GM12864 (cell line): ENCODE data around the gene MACROD2.

Experiments
- DNase-seq: peaks from one replicate; pipeline ENCODE4 v3.0.0-alpha.2; 2011; ENCODE audit warnings: low read depth
- H3K4me3 ChIP-seq: 2 replicates; pipeline ENCODE4 v1.5.1; 2011; ENCODE audit warnings: mild to moderate bottlenecking, low read depth, low read length, control low read depth
- TF ChIP-seq, protein P1 (sequence below): IDR thresholded peaks from 2 replicates; pipeline ENCODE4 v1.5.1; 2011; ENCODE audit warnings: low read depth, mild to moderate bottlenecking, moderate library complexity, low read length, control low read depth, inconsistent platforms; ENCODE audit errors: missing control alignments

MACROD2 gene

DNA sequence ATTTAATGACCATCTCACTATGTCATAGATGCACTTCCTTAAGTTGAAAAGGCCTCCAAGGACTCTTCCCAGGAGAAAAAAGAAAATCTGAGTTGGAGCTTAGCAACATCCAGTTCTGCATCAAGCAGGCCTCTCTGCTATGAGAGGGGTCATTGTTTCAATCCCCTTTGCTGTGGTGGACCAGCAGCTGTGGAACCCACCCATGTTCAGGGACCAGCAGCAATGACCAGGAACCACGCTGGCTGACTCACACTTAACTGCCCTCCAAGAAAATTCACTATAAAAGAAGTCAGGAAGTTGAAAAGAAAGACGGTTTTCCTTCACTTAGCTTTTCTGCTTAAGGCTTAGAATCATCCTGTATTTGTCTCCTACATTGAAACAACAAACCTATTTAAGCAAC, 1404.5 kb downstream of the MACROD2 start:
- TF ChIP-seq, protein P1, sequence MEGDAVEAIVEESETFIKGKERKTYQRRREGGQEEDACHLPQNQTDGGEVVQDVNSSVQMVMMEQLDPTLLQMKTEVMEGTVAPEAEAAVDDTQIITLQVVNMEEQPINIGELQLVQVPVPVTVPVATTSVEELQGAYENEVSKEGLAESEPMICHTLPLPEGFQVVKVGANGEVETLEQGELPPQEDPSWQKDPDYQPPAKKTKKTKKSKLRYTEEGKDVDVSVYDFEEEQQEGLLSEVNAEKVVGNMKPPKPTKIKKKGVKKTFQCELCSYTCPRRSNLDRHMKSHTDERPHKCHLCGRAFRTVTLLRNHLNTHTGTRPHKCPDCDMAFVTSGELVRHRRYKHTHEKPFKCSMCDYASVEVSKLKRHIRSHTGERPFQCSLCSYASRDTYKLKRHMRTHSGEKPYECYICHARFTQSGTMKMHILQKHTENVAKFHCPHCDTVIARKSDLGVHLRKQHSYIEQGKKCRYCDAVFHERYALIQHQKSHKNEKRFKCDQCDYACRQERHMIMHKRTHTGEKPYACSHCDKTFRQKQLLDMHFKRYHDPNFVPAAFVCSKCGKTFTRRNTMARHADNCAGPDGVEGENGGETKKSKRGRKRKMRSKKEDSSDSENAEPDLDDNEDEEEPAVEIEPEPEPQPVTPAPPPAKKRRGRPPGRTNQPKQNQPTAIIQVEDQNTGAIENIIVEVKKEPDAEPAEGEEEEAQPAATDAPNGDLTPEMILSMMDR = no peak
- H3K4me3 ChIP-seq = no peak overlapping the region
- DNase-seq = no peak

DNA sequence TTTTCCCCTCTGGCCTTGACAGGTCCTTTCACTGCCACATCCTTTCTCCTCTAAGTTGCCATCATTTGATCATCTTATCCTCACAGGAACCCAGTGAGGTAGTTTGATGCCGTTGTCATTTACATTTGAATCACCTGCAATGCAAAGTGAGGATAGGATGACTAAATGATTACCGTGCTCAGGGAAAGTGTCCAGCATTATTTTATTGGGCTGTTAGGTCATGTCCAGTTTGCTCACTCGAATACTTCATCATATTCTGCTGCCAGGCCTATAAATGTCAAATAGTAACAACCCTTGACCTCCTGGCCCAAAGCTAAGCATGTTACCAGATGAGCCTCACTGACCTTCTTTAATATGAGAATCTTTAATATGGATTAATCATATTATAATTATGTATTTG, 1410.8 kb downstream of the MACROD2 start:
- DNase-seq = no peak
- TF ChIP-seq, protein P1 = no peak
- no peak overlapping the region for H3K4me3 ChIP-seq

- DNase-seq = no peak
- TF ChIP-seq, protein P1 = no peak
- H3K4me3 ChIP-seq = no peak overlapping the region
These were observed 1416.5 kb downstream of the MACROD2 start for GRCh38 chr20:15411781-15412180.

GRCh38 chr20:15415908-15416307, 1420.6 kb downstream of the MACROD2 start:
- no peak for DNase-seq
- no peak overlapping the region for H3K4me3 ChIP-seq
- TF ChIP-seq, protein P1 = no peak

DNA sequence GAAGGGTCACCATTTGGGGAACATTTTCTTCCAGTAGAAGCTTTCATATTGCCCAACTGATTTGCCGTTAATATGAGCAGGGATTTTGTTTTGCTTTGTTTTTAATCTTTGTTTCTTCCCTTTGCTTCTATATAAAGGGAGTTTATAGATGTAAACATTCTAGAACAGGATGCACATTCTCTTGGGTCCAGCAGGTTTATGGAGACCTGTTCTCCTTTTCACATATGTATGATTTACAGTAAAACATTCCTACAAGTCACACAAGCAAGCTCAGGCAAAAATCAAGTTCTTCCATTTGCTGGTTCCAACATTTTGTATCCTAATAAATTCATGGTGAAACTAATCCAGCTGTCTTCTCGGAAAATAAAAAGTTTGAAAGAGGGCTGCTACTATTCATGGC, 1424.5 kb downstream of the MACROD2 start:
- DNase-seq = no peak
- TF ChIP-seq, protein P1 = no peak
- no peak overlapping the region for H3K4me3 ChIP-seq

DNA sequence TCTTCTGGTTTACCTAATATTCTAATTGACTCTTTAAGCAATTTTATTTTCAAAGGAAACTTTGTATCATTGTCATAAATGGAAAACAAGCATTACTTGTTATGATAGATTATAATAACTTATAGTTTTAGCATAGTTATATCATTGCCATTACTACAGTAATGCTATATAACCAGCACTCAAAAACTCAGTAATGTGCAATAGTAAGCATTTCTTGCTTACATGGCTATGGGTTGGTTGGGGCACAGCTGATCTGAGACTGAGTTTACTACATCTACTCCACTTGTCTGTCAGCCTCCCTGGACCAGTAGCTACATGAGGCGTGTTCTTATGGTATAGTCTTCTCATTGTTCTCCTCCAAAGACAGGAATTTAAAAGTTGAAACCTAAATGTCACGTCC, 1427.7 kb downstream of the MACROD2 start:
- DNase-seq = no peak
- TF ChIP-seq, protein P1 = no peak
- no peak overlapping the region for H3K4me3 ChIP-seq

DNA sequence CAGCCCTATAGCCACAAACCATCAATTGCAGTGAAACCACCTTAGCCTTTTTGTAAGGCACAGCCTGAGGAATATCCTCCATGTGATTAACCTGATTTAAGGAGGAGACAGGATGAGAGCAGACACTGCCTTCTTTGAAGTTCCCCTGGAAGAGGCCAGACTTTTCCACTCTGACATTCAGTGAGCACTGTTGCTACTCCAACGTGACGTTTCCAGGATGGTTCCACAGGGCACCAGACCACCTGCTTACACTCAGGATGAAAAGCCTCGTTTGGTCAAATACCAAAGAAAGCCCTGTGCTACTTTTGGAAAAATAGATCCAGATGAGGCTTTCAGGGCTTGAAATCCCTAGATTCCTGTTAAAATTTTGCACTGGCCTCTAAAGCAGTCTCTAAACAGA, 1444.2 kb downstream of the MACROD2 start:
- no peak for DNase-seq
- no peak overlapping the region for H3K4me3 ChIP-seq
- TF ChIP-seq, protein P1 = no peak
